Measurements from ENCODE around the gene TPM1.

The TPM1 gene

DNA sequence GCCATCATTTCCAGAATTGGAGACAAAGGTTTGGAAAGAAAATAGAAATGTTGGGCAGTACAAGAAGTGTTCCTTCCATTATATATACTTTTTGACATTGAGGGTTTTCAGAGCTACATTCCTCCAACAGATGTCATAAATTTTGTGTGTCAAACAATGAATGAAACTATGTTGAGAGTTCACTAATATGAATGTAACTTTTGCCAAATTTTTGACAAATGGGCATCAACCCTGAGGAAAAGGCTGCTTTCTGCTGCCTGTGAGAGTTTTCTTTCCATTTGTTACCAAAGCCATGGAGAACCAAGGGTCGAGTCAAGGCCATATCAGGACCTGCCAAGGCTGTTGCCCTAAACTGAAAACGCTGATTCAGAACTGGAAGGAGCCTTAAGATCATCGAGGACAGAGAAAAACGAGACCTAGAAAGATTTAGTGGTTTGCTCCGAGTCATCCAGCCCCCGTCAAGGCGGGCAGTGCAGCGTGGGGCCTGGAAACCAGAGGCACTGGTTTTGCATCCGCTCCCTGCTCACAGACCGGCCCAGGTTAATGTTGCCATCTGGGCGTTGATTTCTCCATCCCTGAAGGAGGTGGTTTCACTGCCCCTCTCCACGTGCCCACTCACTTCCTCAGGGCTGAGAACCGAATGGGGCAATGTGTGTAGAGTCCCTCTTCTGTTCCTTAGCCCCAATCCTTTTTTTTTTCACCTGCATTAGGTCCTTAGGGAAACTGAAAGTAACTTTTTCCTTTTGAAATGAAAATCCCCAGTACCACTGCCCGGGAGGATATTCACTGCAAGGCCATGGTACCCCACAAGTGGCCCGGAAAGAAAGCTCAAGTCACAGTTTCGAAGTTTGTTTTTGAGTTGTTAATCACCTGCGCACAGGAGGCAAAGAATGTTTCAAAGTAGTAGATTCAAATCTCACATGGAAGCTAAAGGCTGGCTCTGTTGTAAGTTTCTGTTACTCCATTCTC lies 32.8 kb downstream of the TPM1 start:
- peaks cover 23% of the 10 kb centered on the region for H3K36me3 ChIP-seq (replicated peaks)
- in situ Hi-C loops (cut with HindIII; ENCODE audit: low pct_ligation_motif_present, low sequenced_read_pairs), result no loop called here
- no peak for TF ChIP-seq CTCF (IDR thresholded peaks at IDR 0.05; ENCODE audit: low read depth, low read length, missing control alignments)
- peak overlapping the region; percentile 1 for H3K27ac ChIP-seq
- H3K4me3 ChIP-seq (ENCODE audit: low read depth, low read length), result no peak overlapping the region
- peak; percentile 27 for DNase-seq
- no peaks in the 10 kb centered on the region for H3K27me3 ChIP-seq (replicated peaks)

DNA sequence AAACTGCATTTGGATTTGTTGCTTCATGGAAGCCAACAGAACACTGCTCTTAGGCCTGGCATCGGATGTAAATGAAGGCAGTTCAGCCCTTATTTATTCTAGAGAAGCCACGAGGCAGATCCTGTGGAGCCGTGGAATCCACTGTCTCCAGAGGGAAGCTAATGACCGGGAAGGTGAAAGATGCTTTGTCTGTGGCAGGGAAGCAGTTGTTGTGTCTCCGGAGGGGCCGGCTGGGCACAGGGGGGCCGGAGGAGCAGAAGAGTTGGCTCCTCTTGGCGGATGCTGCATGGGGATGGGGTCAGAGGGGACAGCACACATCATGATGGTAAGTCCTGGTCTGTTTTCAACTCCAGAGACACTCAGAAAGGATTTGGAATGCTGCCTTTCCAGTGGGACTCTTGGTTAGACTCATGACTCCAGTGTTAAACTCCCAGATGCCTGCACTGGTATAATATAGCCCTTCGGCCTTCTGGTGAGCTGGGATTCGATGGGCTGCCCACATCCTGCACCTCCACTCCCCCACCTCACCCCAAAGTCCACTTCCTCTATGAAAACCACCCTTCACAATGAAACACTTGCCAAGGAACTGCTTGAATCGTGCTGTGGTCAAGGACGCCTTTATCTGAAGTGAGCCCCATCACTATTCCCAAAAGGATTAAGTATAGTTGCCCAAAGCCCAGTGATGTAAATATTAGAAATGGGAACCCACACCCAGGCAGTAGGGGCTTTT lies 33.6 kb downstream of the TPM1 start:
- in situ Hi-C loops (cut with HindIII; ENCODE audit: low pct_ligation_motif_present, low sequenced_read_pairs), result no loop called here
- Histone ChIP-seq H3K36me3 (replicated peaks) (peaks cover 15% of the 10 kb centered on the region), H3K4me3 (ENCODE audit: low read depth, low read length) (no peak overlapping the region), H3K27me3 (replicated peaks) (no peaks in the 10 kb centered on the region), H3K27ac (no peak overlapping the region)
- TF ChIP-seq CTCF (IDR thresholded peaks at IDR 0.05; ENCODE audit: low read depth, low read length, missing control alignments), result no peak
- no peak for DNase-seq

DNA sequence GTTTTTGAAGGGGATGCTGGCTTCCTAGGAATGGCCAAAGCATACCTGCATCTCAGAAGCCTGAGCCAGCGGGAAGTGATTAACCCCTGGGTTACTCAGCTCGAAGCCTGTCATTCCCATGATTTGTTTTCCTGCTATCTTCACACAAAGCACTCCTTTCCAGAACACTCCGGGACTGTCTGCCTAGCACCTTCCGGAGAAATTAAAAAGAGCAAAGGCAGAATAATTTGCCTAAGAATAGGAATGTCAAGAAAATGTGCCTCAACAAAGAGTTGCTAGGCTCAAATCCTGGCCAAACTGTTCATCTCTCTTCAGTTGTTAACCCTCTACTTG lies 34.1 kb downstream of the TPM1 start:
- no peak for DNase-seq

DNA sequence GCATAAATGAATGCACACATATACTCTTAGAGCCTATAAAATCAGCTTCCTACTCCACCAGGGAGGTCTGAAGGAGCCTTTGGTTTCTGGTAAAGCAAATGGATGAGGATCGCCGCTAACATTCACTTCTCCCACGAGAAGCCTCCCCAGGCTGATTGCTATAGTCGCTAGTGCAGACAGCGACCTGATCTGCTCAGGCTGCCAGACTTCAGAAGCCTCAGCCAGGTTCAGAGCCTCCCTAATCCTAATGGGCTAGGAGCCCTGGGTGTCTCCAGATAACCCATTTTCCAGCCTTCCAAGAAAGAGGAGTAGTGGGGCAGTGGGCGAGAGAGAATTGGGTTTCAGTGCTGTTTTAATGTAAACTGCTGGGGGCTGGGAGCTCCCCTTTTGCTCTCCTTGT lies 35.4 kb downstream of the TPM1 start:
- TF ChIP-seq CTCF (IDR thresholded peaks at IDR 0.05; ENCODE audit: low read depth, low read length, missing control alignments), result no peak
- in situ Hi-C loops (cut with HindIII; ENCODE audit: low pct_ligation_motif_present, low sequenced_read_pairs), result no loop called here
- H3K4me3 ChIP-seq (ENCODE audit: low read depth, low read length), result no peak overlapping the region
- no peak for DNase-seq
- peaks cover under 1% of the 10 kb centered on the region for H3K36me3 ChIP-seq (replicated peaks)
- no peaks in the 10 kb centered on the region for H3K27me3 ChIP-seq (replicated peaks)
- H3K27ac ChIP-seq, result no peak overlapping the region

More for the DNA sequence above, 34.1 kb downstream of the TPM1 start:
- no peak for TF ChIP-seq CTCF (IDR thresholded peaks at IDR 0.05; ENCODE audit: low read depth, low read length, missing control alignments)
- in situ Hi-C loops (cut with HindIII; ENCODE audit: low pct_ligation_motif_present, low sequenced_read_pairs), result no loop called here
- Histone ChIP-seq H3K27ac (no peak overlapping the region), H3K4me3 (ENCODE audit: low read depth, low read length) (no peak overlapping the region), H3K36me3 (replicated peaks) (peaks cover 9% of the 10 kb centered on the region), H3K27me3 (replicated peaks) (no peaks in the 10 kb centered on the region)

DNA sequence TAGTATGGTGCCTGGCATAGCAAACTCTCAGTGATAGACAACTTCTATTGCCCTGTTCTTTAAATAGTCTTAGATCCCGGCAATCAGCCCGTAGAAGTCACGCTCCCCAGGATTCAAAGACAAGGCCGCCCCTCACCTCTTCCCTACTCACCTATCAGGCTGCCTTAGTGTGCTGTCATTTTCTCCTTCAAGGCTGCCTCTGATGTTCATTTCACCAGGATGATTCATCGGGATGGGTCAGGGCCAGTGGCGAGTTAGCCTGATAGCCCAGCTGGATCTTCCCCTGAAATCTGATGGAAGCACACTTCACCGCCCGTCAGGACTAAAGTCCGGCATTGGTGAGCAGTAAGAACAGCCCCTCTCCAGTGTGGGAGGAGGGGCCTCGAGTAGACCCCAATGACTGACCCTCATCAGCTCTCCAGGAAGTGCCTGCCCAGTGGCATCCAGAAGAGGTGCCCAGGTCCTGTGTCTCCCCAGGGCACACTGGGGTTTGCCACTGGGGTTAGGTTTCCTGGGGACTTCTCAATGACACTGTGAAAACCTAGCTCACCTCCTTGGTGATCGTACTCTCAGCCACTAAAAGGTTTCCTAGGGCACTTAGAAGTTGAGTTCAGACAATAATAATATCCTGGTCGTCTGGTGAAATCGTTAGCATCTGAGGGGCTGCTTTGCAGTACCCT lies 37.5 kb downstream of the TPM1 start:
- in situ Hi-C loops (cut with HindIII; ENCODE audit: low pct_ligation_motif_present, low sequenced_read_pairs), result no loop called here
- H3K27ac ChIP-seq, result no peak overlapping the region

More for the DNA sequence above, 37.5 kb downstream of the TPM1 start:
- H3K27me3 ChIP-seq (replicated peaks), result no peaks in the 10 kb centered on the region
- no peaks in the 10 kb centered on the region for H3K36me3 ChIP-seq (replicated peaks)
- DNase-seq, result peak; percentile 53
- no peak for TF ChIP-seq CTCF (IDR thresholded peaks at IDR 0.05; ENCODE audit: low read depth, low read length, missing control alignments)
- no peak overlapping the region for H3K4me3 ChIP-seq (ENCODE audit: low read depth, low read length)

All from brain microvascular endothelial cell (primary cell).